NCI-H82 treated with DMSO at 0.1 percent for 48 hours (cell line): ENCODE data around the gene PNPT1.

Experiments
- DNase-seq: peaks from one replicate; lab custom pipeline; 2025; ENCODE audit not compliant: unreplicated experiment; lab: John Stamatoyannopoulos, UW

Gene PNPT1

GRCh38 chr2:55672630-55673029 is 21.0 kb downstream of the PNPT1 start:
- no peak for DNase-seq

DNA sequence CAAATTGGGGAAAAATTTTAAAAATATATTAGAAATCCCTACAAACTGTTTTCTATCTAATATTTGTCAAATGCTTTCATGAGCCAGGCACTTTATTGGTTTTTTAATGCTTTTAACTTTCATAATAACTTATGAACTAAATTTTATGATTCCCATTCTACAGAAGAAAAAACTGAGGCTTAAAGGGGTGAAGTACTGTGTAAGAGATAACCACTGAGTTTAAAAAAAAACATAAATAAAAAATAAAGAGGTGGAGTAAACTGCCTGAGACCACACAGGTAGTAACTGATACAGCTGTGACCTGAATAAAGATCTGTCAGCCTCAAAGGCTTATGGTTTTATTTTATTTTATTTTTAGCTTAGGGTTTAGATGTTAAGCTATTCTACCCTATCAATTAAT is 24.7 kb downstream of the PNPT1 start:
- no peak for DNase-seq

DNA sequence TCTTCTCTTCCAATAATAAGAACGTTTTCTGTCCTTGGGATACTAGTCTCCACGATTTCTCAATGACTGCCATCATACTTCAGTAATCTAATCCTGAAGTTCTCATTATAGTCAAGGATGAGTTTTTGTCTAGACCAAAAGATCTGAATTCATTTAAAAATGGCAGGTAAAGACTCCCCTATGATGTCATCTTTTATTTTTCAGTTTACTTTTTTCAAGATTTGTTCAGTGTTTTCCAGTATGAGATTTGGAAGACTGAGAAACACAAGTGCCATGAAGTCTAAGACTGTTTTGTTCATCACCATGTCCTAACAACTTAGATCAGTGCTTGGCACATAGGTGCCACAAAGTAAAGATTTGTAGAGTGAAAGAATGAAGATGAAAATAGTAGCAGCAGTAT is 40.4 kb downstream of the PNPT1 start:
- no peak for DNase-seq

DNA sequence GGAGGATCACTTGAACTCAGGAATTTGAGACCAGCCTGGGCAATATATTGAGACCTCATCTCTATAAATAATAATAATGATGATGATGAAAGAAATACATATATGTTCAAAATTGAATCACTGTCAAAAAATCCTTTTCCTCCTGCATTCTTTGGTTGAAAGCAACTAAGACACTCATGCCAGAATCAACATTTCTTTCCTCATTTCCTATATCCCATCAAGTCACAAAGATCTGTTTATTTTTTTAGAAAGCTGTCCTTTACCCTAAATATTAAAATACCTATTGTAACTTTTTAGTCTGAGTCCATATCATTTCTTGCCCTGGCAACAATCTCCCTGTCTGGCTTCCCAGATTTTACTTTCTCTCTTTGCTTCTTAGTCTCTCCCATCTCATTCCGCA is 44.4 kb downstream of the PNPT1 start:
- DNase-seq = no peak

GRCh38 chr2:55636831-55637230 is 56.8 kb downstream of the PNPT1 start:
- DNase-seq = no peak

- DNase-seq = no peak
These were observed 64.7 kb downstream of the PNPT1 start for GRCh38 chr2:55628931-55629330.

DNA sequence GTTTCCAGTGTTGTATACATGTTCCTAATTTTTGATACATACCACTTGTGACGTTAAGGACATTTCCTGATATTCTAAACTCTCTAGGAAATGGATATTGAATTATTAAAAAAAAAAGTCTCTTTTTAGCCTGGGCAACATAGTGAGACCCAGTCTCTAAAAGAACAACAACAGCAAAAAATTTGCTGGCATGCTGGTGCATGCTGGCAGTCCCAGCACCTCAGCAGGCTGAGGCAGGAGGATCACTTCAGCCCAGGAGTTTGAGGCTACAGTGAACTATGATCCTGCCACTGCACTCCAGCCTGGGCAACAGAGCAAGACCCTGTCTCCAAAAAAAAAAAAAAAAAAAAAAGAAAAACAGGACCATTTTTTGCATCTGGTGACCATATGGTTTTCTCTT is 65.7 kb downstream of the PNPT1 start:
- no peak for DNase-seq

DNA sequence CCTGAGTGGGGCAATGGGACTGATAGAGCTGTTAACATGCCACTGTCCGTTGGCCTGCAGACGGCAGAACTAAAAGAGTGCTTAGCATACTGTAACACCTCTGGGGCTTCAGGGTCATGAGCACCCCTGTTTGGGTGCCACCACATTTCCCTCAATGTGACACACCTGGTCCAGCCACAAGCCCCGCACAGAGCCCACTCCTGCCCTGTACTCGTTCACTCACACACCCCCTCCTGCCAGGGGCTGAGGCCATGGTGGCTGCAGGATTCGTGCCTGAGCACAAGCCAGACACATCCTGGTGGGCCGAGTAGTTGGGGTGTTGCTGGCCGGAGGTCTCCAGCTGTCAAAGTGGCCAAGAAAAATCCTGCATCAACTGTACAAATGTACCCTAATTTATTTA is 71.8 kb downstream of the PNPT1 start:
- no peak for DNase-seq

GRCh38 chr2:55620123-55620779 is 73.4 kb downstream of the PNPT1 start:
- peak; percentile 26 for DNase-seq

GRCh38 chr2:55618275-55619055 is 75.2 kb downstream of the PNPT1 start:
- DNase-seq = peak; percentile 32

DNA sequence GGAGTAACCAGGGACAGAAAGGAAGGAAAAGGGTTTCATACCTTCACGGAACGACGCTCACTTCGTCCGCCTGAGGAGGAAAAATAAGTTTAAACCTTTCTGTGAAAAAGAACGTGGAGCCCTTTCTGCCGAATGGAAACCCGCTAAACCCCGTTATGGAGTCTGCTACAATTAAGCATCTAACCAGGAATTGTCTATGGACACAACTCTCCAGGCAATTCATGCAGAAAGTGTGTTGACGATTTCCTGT is 75.7 kb downstream of the PNPT1 start:
- no peak for DNase-seq

GRCh38 chr2:55617175-55618024 is 76.2 kb downstream of the PNPT1 start, which contains the start of gene PPP4R3B:
PPP4R3B (minus strand) TSS chr2:55617622; CDS start chr2:55617285, 337 bp downstream.
- peak; percentile 94 for DNase-seq

GRCh38 chr2:55616551-55617174 is 77.0 kb downstream of the PNPT1 start:
- DNase-seq = peak; percentile 39

DNA sequence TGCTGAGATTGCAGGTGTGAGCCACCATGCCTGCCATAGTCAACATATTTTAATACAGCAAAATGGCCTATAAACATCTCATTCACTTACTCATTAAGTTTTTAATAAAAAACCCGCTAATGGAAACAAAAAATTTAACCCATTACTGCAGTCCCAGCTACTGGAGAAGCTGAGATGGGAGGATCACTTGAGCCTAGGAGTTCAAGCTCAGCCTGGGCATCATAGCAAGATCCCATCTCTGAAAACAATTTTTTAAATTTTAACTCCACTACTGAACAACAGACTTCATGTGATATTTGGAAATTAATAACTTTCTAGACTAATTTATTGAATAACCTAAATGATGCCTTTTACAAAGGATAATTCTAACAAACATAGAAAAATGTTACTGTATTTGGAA is 81.6 kb downstream of the PNPT1 start:
- no peak for DNase-seq

GRCh38 chr2:55610954-55611743 is 82.5 kb downstream of the PNPT1 start:
- no peak for DNase-seq

- DNase-seq = no peak
These were observed 83.6 kb downstream of the PNPT1 start for GRCh38 chr2:55609938-55610578.

GRCh38 chr2:55609193-55609794 is 84.3 kb downstream of the PNPT1 start:
- DNase-seq = no peak

- no peak for DNase-seq
These were observed 85.9 kb downstream of the PNPT1 start for GRCh38 chr2:55607717-55608116.

GRCh38 chr2:55604027-55604565 is 89.5 kb downstream of the PNPT1 start:
- no peak for DNase-seq

- no peak for DNase-seq
These were observed 91.8 kb downstream of the PNPT1 start for GRCh38 chr2:55601849-55602248.
